GM12878 (cell line): Measurements from ENCODE around the gene TRAFD1. TPM values are rescaled to one million over a fixed set of nuclear protein-coding genes. Genes with fewer than 3 reads are reported as not detected.

Experiments
- ATAC-seq: fragments of 200-7000 bp; cut with Tn5 transposase; 3 replicates; pipeline ENCODE4 v1.9.1; 2020; ENCODE audit warnings: mild to moderate bottlenecking, moderate library complexity
- BruUV-seq: library from RNA; stranded (reverse); fragments of 400-500 nt; replicated peaks from 2 replicates; lab custom pipeline; 2021; lab: Mats Ljungman, UMichigan
- CTCF ChIA-PET: fragments of 300-600 bp; sonication (Branson Sonifier 250); formaldehyde crosslinking; extraction: SDS; loops from one replicate; lab custom pipeline; 2021; ENCODE audit warnings: inconsistent platforms; lab: Yijun Ruan, JAX
- POLR2A ChIA-PET: fragments of 350-600 bp; formaldehyde crosslinking; extraction: SDS; loops from one replicate; lab custom pipeline; 2021; ENCODE audit warnings: inconsistent platforms; lab: Charles Lee
- RAD21 ChIA-PET: fragments of 300-600 bp; sonication (Branson Sonifier 250); formaldehyde crosslinking; loops from one replicate; lab custom pipeline; 2023; ENCODE audit warnings: antibody characterized with exemption; ENCODE audit not compliant: unreplicated experiment; lab: Charles Lee
- SMC1A ChIA-PET: fragments of 300-600 bp; sonication (Branson Sonifier 250); formaldehyde crosslinking; loops from one replicate; lab custom pipeline; 2023; ENCODE audit not compliant: unreplicated experiment, uncharacterized antibody; lab: Charles Lee
- DNase-seq: peaks from one replicate; pipeline ENCODE4 v3.0.0-alpha.2; 2011; ENCODE audit warnings: low read depth, low spot score
- FAIRE-seq: peaks from 3 replicates; lab custom pipeline; 2011; peaks lifted over from hg19 to GRCh38; lab: Jason Lieb, UNC
- H2AFZ ChIP-seq: 2 replicates; pipeline ENCODE4 v1.6.0; 2011; ENCODE audit warnings: low read depth, low read length, control low read depth; ENCODE audit not compliant: control insufficient read depth
- H3K27ac ChIP-seq: 2 replicates; pipeline ENCODE4 v1.5.1; 2011; ENCODE audit warnings: control low read depth; ENCODE audit not compliant: control insufficient read depth, insufficient read depth
- H3K27me3 ChIP-seq, 2 experiments: replicated peaks in 1 of 2; 2 replicates each; pipeline versions ENCODE4 v1.6.0 to v1.6.1; 2011; ENCODE audit warnings: low read length in 1 of 2; ENCODE audit not compliant: control insufficient read depth in 2 of 2, insufficient read depth in 2 of 2
- H3K36me3 ChIP-seq, 2 experiments: 2 replicates each; pipeline ENCODE4 v1.5.1; 2011; ENCODE audit warnings: low read length in 1 of 2; ENCODE audit not compliant: control insufficient read depth in 2 of 2, insufficient read depth in 2 of 2
- H3K4me1 ChIP-seq: 2 replicates; pipeline ENCODE4 v1.6.1; 2011; ENCODE audit warnings: mild to moderate bottlenecking, low read length, moderate library complexity, mixed read lengths; ENCODE audit not compliant: control insufficient read depth, insufficient read depth
- H3K4me2 ChIP-seq: 2 replicates; pipeline ENCODE4 v1.6.0; 2011; ENCODE audit warnings: control low read depth; ENCODE audit not compliant: control insufficient read depth, insufficient read depth
- H3K4me3 ChIP-seq: fragments of 200-600 bp; sonication (generic); 2 replicates; pipeline ENCODE4 v1.5.1; 2016
- H3K79me2 ChIP-seq: 2 replicates; pipeline ENCODE4 v1.6.0; 2011; ENCODE audit warnings: low read length; ENCODE audit not compliant: control insufficient read depth, insufficient read depth
- H3K9ac ChIP-seq: 2 replicates; pipeline ENCODE4 v1.8.0; 2011; ENCODE audit warnings: low read length, control low read depth, mixed read lengths; ENCODE audit not compliant: control insufficient read depth, insufficient read depth
- H3K9me3 ChIP-seq: replicated peaks from 3 replicates; pipeline ENCODE4 v1.5.1; 2011; ENCODE audit warnings: mild to moderate bottlenecking, low read length; ENCODE audit not compliant: control insufficient read depth, insufficient read depth
- H4K20me1 ChIP-seq: 2 replicates; pipeline ENCODE4 v1.6.0; 2011; ENCODE audit not compliant: control insufficient read depth, insufficient read depth
- DPF2 ChIP-seq: fragments of 450-650 bp; IDR thresholded peaks from 2 replicates; pipeline ENCODE4 v1.6.1; 2017; ENCODE audit warnings: mild to moderate bottlenecking
- HCFC1 ChIP-seq: fragments of 150-350 bp; IDR thresholded peaks from 2 replicates; pipeline ENCODE4 v1.6.1; 2014; ENCODE audit warnings: low read length
- HDGF ChIP-seq: fragments of 450-650 bp; IDR thresholded peaks from 2 replicates; pipeline ENCODE4 v1.6.1; 2016; ENCODE audit warnings: antibody characterized with exemption
- NFYB ChIP-seq: IDR thresholded peaks from 2 replicates; pipeline ENCODE4 v1.6.1; 2011; ENCODE audit warnings: low read depth, mild to moderate bottlenecking, low read length, improper control_type of control experiment, moderate library complexity; ENCODE audit not compliant: insufficient read depth
- NR2C2 ChIP-seq: IDR thresholded peaks from 2 replicates; pipeline ENCODE4 v1.6.1; 2011; ENCODE audit warnings: borderline replicate concordance, low read depth; ENCODE audit not compliant: control insufficient read depth, insufficient read length
- PML ChIP-seq: IDR thresholded peaks from 2 replicates; pipeline ENCODE4 v1.6.1; 2012; ENCODE audit warnings: low read length, inconsistent platforms
- POU2F2 ChIP-seq: IDR thresholded peaks from 3 replicates; pipeline ENCODE4 v1.6.1; 2011; ENCODE audit warnings: low read depth, mild to moderate bottlenecking, low read length, borderline replicate concordance
- WGBS: methylation state at CpG from one replicate; pipeline ENCODE4 v1.1.6; 2016; ENCODE audit warnings: low lambda C conversion rate; ENCODE audit not compliant: insufficient replicate concordance, insufficient coverage; ENCODE audit errors: missing lambda C conversion rate; 5-methylcytosine and 5-hydroxymethylcytosine counted together
- in situ Hi-C: fragments of 300-500 bp; cut with MboI; formaldehyde crosslinking; loops from 9 replicates; pipeline ENCODE4 v1.14.3; 2018; ENCODE audit warnings: mixed read lengths
- intact Hi-C: fragments of 100-400 bp; cut with micrococcal nuclease; formaldehyde crosslinking; loops from one replicate; pipeline ENCODE4 v1.14.2; 2022; ENCODE audit not compliant: unreplicated experiment
- polyA plus RNA-seq, 11 experiments: library from polyadenylated mRNA; depleted of rRNA in 4 of 11; unstranded in 6 of 11; stranded (reverse) in 5 of 11; fragments of >200 nt; fragmentation: Nextera tagmentation in 4 of 11; fragmentation: Illumina TruSeq in 1 of 11; extraction: Ambion mirVana in 4 of 11; extraction: Trizol in 1 of 11; gene quantifications; 1 replicate in 1 of 11; 2 replicates in 10 of 11; pipeline versions ENCODE4 v1.2.1 to v1.2.3, GENCODE V29; 2011 to 2016; ENCODE audit warnings: inconsistent platforms in 2 of 11, missing spikeins in 2 of 11, low read depth in 1 of 11
- total RNA-seq, 4 experiments: library from RNA; depleted of rRNA in 3 of 4; stranded (reverse); fragments of >200 nt in 3 of 4; fragmentation: Illumina TruSeq in 1 of 4; extraction: Trizol in 1 of 4; gene quantifications; 2 replicates each; pipeline versions ENCODE4 v1.2.1 to v1.2.3, GENCODE V29; 2013 to 2021
- TF ChIP-seq, protein P1 (sequence below): fragments of 450-650 bp; IDR thresholded peaks from 2 replicates; pipeline ENCODE4 v1.6.1; 2017; ENCODE audit warnings: borderline replicate concordance
- TF ChIP-seq, protein P2 (sequence below): fragments of 450-650 bp; formaldehyde crosslinking; IDR thresholded peaks from 2 replicates; pipeline ENCODE4 v1.4.0; 2022; ENCODE audit warnings: mild to moderate bottlenecking, moderate library complexity
- TF ChIP-seq, protein P3 (sequence below), 3 experiments: IDR thresholded peaks in 2 of 3; conservative IDR thresholded peaks in 1 of 3; 2 replicates each; pipeline ENCODE4 v1.5.1; 2011; ENCODE audit warnings: low read depth in 3 of 3, low read length in 3 of 3, mild to moderate bottlenecking in 3 of 3, control low read depth in 2 of 3, moderate library complexity in 2 of 3, inconsistent platforms in 1 of 3, mixed read lengths in 1 of 3; ENCODE audit not compliant: control insufficient read depth in 2 of 3, insufficient read depth in 1 of 3; ENCODE audit errors: extremely low read depth in 1 of 3
- TF ChIP-seq, protein P4 (sequence below): IDR thresholded peaks from 2 replicates; pipeline ENCODE4 v1.6.1; 2012; ENCODE audit warnings: low read depth, low read length, improper control_type of control experiment
- TF ChIP-seq, protein P5 (sequence below): fragments of 450-650 bp; formaldehyde crosslinking; IDR thresholded peaks from 2 replicates; pipeline ENCODE4 v1.4.0; 2020; ENCODE audit warnings: mild to moderate bottlenecking, moderate library complexity

Gene TRAFD1
- total and polyA plus RNA-seq, 10 of the 15 experiments (the other 5 are each of a cell fraction or from before 2014, with no cell fraction given) = 37.2 to 55.5 (median 46.2) TPM

DNA sequence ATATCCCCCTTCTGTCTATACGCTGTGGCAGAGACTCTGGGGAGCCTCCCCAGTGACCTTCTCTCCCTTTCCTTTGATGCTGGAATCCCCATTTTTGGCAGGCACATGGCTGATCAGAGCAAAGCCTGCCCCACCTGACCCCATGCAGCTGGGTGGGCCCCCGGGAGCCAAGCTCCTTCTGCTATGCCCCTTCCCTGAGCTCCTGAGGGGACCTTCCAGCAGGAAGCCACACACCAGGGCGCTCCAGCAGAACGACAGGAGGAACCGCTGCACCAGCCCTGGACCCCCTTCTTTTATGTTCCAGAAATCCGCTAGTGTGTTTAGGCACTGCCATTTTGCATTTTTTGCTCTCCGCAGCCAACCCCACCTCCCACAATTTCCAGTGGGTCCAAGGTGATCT, 44.6 kb downstream of the TRAFD1 start:
- SMC1A ChIA-PET = no interaction called here
- POLR2A ChIA-PET = interaction anchor here (0.5 kb wide), 1 partner anchor 61 kb away, joined by 4 read pairs; no protein-coding TSS in a partner anchor
- CTCF ChIA-PET = interaction anchor here (1.1 to 1.2 kb wide), 2 partner anchors 18 to 22 kb away, joined by 3 to 4 read pairs; no protein-coding TSS in a partner anchor
- H3K4me1 ChIP-seq = no peaks in the 10 kb centered on the region
- DNase-seq = no peak
- H3K9me3 ChIP-seq = no peaks in the 10 kb centered on the region
- intact Hi-C loops = no loop called here
- no peak overlapping the region for H3K27ac ChIP-seq
- H3K4me2 ChIP-seq = no peak overlapping the region
- no peaks in the 10 kb centered on the region for H4K20me1 ChIP-seq
- H3K4me3 ChIP-seq = no peak overlapping the region
- no peak overlapping the region for H2AFZ ChIP-seq
- H3K36me3 ChIP-seq = peaks cover 5 to 6% of the 10 kb centered on the region in 2 experiments; a peak in 3 of 4 replicates
- no peaks in the 10 kb centered on the region for H3K27me3 ChIP-seq
- no TSS peak for BruUV-seq
- no peaks in the 10 kb centered on the region for H3K79me2 ChIP-seq
- WGBS = 96% methylated on average over 7 of the region's 7 CpGs
- ATAC-seq = no peak
- in situ Hi-C loops = no loop called here
- TF ChIP-seq NFYB = no peak
- TF ChIP-seq, protein P1, sequence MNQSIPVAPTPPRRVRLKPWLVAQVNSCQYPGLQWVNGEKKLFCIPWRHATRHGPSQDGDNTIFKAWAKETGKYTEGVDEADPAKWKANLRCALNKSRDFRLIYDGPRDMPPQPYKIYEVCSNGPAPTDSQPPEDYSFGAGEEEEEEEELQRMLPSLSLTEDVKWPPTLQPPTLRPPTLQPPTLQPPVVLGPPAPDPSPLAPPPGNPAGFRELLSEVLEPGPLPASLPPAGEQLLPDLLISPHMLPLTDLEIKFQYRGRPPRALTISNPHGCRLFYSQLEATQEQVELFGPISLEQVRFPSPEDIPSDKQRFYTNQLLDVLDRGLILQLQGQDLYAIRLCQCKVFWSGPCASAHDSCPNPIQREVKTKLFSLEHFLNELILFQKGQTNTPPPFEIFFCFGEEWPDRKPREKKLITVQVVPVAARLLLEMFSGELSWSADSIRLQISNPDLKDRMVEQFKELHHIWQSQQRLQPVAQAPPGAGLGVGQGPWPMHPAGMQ = no peak
- TF ChIP-seq, protein P2, sequence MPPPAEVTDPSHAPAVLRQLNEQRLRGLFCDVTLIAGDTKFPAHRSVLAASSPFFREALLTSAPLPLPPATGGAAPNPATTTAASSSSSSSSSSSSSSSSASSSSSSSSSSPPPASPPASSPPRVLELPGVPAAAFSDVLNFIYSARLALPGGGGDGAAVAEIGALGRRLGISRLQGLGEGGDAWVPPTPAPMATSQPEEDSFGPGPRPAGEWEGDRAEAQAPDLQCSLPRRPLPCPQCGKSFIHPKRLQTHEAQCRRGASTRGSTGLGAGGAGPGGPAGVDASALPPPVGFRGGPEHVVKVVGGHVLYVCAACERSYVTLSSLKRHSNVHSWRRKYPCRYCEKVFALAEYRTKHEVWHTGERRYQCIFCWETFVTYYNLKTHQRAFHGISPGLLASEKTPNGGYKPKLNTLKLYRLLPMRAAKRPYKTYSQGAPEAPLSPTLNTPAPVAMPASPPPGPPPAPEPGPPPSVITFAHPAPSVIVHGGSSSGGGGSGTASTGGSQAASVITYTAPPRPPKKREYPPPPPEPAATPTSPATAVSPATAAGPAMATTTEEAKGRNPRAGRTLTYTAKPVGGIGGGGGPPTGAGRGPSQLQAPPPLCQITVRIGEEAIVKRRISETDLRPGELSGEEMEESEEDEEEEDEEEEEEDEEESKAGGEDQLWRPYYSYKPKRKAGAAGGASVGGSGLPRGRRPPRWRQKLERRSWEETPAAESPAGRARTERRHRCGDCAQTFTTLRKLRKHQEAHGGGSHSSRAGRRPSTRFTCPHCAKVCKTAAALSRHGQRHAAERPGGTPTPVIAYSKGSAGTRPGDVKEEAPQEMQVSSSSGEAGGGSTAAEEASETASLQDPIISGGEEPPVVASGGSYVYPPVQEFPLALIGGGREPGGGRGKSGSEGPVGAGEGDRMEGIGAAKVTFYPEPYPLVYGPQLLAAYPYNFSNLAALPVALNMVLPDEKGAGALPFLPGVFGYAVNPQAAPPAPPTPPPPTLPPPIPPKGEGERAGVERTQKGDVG = no peak
- TF ChIP-seq HDGF = no peak
- TF ChIP-seq, protein P3, sequence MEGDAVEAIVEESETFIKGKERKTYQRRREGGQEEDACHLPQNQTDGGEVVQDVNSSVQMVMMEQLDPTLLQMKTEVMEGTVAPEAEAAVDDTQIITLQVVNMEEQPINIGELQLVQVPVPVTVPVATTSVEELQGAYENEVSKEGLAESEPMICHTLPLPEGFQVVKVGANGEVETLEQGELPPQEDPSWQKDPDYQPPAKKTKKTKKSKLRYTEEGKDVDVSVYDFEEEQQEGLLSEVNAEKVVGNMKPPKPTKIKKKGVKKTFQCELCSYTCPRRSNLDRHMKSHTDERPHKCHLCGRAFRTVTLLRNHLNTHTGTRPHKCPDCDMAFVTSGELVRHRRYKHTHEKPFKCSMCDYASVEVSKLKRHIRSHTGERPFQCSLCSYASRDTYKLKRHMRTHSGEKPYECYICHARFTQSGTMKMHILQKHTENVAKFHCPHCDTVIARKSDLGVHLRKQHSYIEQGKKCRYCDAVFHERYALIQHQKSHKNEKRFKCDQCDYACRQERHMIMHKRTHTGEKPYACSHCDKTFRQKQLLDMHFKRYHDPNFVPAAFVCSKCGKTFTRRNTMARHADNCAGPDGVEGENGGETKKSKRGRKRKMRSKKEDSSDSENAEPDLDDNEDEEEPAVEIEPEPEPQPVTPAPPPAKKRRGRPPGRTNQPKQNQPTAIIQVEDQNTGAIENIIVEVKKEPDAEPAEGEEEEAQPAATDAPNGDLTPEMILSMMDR (IDR thresholded peaks at IDR 0.05 in 2 of 3, conservative IDR thresholded peaks at IDR 0.05 in 1 of 3; ENCODE audit: control insufficient read depth in 2 of 3, extremely low read depth in 1 of 3, insufficient read depth in 1 of 3, low read depth in 3 of 3, low read length in 3 of 3) = no peak
- TF ChIP-seq NR2C2 = no peak
- TF ChIP-seq, protein P4, sequence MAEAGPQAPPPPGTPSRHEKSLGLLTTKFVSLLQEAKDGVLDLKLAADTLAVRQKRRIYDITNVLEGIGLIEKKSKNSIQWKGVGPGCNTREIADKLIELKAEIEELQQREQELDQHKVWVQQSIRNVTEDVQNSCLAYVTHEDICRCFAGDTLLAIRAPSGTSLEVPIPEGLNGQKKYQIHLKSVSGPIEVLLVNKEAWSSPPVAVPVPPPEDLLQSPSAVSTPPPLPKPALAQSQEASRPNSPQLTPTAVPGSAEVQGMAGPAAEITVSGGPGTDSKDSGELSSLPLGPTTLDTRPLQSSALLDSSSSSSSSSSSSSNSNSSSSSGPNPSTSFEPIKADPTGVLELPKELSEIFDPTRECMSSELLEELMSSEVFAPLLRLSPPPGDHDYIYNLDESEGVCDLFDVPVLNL = no peak
- TF ChIP-seq POU2F2 = no peak
- TF ChIP-seq HCFC1 = no peak
- no peak for TF ChIP-seq DPF2
- TF ChIP-seq, protein P5, sequence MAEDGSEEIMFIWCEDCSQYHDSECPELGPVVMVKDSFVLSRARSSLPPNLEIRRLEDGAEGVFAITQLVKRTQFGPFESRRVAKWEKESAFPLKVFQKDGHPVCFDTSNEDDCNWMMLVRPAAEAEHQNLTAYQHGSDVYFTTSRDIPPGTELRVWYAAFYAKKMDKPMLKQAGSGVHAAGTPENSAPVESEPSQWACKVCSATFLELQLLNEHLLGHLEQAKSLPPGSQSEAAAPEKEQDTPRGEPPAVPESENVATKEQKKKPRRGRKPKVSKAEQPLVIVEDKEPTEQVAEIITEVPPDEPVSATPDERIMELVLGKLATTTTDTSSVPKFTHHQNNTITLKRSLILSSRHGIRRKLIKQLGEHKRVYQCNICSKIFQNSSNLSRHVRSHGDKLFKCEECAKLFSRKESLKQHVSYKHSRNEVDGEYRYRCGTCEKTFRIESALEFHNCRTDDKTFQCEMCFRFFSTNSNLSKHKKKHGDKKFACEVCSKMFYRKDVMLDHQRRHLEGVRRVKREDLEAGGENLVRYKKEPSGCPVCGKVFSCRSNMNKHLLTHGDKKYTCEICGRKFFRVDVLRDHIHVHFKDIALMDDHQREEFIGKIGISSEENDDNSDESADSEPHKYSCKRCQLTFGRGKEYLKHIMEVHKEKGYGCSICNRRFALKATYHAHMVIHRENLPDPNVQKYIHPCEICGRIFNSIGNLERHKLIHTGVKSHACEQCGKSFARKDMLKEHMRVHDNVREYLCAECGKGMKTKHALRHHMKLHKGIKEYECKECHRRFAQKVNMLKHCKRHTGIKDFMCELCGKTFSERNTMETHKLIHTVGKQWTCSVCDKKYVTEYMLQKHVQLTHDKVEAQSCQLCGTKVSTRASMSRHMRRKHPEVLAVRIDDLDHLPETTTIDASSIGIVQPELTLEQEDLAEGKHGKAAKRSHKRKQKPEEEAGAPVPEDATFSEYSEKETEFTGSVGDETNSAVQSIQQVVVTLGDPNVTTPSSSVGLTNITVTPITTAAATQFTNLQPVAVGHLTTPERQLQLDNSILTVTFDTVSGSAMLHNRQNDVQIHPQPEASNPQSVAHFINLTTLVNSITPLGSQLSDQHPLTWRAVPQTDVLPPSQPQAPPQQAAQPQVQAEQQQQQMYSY (CRISPR knock-in tag) = no peak
- TF ChIP-seq PML = no peak
- FAIRE-seq = no peak
- H3K9ac ChIP-seq = no peak overlapping the region
- RAD21 ChIA-PET = no interaction called here
